K562 (cell line): ENCODE results near the gene RHO.

ENCODE experiments used
- BHLHE40 ChIP-seq: IDR thresholded peaks from 2 replicates; pipeline ENCODE4 v1.6.1; 2011; ENCODE audit warnings: low read length, improper control_type of control experiment
- CTBP1 ChIP-seq: fragments of 450-650 bp; IDR thresholded peaks from 2 replicates; pipeline ENCODE4 v1.6.1; 2016; ENCODE audit warnings: borderline replicate concordance
- TAF7 ChIP-seq: fragments of 450-650 bp; IDR thresholded peaks from 2 replicates; pipeline ENCODE4 v1.6.1; 2016; ENCODE audit warnings: missing genetic modification characterization, missing compliant biosample characterization
- ZFP36 ChIP-seq: fragments of 150-350 bp; IDR thresholded peaks from 2 replicates; pipeline ENCODE4 v1.6.1; 2018; ENCODE audit warnings: low read length, low read depth; ENCODE audit not compliant: partially characterized antibody
- ZNF134 ChIP-seq: fragments of 250-450 bp; sonication (Bioruptor Pico); conservative IDR thresholded peaks from 2 replicates; pipeline ENCODE4 v1.4.0; 2020
- TF ChIP-seq, protein P1 (sequence below): sonication (generic); formaldehyde crosslinking; IDR thresholded peaks from 2 replicates; pipeline ENCODE4 v1.5.0; 2020; ENCODE audit warnings: missing genetic modification reagents

DNA sequence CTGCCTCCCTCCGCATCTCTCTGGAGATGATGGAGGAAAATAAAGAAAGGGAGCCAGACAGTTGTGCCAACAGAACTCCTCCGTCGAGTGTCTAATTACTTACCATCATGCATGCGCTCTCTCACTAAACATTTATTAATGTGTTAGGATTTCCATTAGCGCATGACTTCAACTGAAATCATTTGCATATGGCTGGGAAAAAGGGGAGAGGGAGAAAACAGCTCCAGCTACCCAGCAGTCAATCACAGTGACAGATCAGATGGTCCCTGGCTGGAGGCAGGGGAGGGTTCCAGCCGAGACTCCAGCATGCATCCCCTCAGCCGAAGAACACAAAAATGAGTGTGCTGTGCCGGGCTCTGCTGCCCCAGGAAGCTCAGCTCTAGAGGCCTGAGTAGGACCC, 6.8 kb upstream of the RHO start:
- no peak for TF ChIP-seq TAF7 (tag)
- TF ChIP-seq, protein P1, sequence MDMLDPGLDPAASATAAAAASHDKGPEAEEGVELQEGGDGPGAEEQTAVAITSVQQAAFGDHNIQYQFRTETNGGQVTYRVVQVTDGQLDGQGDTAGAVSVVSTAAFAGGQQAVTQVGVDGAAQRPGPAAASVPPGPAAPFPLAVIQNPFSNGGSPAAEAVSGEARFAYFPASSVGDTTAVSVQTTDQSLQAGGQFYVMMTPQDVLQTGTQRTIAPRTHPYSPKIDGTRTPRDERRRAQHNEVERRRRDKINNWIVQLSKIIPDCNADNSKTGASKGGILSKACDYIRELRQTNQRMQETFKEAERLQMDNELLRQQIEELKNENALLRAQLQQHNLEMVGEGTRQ (CRISPR knock-in tag) = no peak
- TF ChIP-seq CTBP1 = no peak
- TF ChIP-seq ZNF134 (CRISPR knock-in tag) = no peak
- no peak for TF ChIP-seq BHLHE40
- TF ChIP-seq ZFP36 = no peak
